ENCODE results near the gene CXCR3. TPM values are rescaled to one million over a fixed set of nuclear protein-coding genes. Genes with fewer than 3 reads are reported as not detected.
"Not testable (repeated sequence)": the region's sequence is repeated elsewhere in the genome, so short reads cannot be mapped to it uniquely, and the experiment has no call there.

CXCR3 gene
- polyA plus RNA-seq (2013, experiment 1 of 2; ENCODE audit: insufficient read length), result not detected
- not detected for polyA plus RNA-seq (2013, experiment 2 of 2; ENCODE audit: insufficient read length)

DNA sequence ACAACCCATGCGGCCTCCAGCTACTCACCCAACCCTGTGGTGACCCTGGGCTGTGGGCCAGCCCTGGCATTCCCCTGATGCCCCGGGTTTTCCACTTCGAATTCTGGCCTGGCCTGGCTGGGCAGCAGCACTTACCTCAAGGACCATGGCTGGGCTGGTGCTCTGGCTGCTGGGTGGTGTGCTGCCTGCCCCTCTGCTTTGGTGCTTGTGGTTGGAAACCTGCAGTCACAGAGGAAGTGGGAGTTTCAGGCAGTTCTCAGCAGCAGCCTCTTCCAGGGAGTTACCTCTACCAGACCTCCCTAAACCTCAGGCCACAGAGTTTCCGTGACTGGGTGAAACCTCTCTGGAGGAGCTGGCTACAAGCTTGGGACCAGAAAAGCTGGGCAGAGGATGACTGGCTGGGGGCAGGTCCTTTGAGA lies at the start of gene CXCR3:
CXCR3 (minus strand) TSS at position 209 of the 419 bp plus-strand sequence; CDS start at position 147, 62 bp downstream.
- DNase-seq, result no peak

GRCh38 chrX:71667328-71668247 lies 49.3 kb upstream of the CXCR3 start, which contains the start of gene LOC101059915:
LOC101059915 (plus strand) TSS chrX:71667546.
- DNase-seq, result no peak

DNA sequence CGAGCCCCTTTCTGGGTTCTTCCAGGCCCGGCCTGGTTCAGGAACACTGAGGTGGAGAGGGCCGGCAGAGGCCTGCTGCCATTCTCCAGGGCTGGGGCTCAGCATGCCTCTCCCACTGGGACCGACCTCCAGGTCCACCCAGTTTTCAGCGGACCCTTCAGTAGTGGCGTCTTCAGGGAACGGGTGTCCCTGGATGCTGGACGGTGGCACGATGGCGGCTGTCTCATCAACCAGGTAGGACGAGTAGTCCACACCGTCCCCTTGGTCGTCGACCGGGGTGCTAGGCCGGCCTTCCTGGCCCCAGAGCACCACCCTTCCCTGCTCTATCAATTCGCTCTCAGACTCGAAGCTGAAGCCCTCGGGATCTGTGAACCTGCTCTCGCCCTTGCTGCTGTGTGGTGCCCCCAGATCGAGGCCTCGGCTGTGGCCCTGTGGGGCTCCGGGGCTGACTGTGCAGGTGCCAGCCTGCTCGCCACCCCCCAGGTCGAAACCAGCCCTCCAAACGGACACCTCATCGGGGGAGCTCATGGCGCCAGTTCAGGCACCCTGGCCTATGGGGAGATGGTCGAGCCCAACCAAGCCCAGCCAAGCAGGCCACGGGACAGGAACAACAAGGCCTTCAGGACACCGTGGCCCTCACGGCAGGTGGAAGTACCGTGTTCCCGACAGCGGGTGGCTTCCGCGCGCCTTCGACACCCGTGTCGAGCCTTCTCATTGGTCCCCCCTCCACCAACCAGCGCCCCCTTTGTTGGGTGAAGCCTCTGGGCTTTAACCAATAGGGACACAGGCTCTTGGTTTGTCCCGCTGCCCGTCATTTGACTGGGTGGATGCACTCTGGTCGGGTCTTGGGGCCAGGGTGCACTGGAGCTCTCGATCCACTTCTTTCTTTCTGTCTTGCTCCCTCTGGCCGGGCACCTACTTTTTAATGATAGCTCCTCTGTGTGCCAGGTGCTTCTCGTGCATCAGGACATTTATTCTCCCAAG lies 48.2 kb upstream of the CXCR3 start:
- DNase-seq, result no peak

DNA sequence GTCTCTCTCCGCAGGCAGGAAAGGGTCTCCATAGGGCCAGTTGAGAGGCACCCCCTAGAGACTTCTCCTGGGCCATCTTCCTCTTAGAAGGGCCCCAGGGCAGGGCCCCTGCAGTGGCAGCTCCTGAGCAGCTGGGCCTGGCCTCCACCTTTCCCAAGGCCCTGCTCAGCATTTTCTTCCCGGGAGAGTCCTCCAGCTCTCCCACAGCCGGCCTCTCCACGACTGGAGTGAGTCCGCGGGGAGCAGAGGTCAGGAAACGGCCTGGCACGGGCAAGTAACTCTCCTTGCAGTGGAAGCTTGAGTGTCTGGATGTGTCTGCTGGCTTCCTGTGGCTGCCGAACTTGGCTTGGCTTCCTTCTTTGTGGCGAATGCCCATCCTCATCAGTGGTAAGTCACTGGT lies 47.4 kb upstream of the CXCR3 start:
- DNase-seq, result no peak

- no peak for DNase-seq
Observed at GRCh38 chrX:71664889-71665491, 46.7 kb upstream of the CXCR3 start.

- not testable (repeated sequence) for DNase-seq
Observed at GRCh38 chrX:71664202-71664601, 45.9 kb upstream of the CXCR3 start.

GRCh38 chrX:71663238-71663637 lies 44.9 kb upstream of the CXCR3 start:
- DNase-seq, result not testable (repeated sequence)

DNA sequence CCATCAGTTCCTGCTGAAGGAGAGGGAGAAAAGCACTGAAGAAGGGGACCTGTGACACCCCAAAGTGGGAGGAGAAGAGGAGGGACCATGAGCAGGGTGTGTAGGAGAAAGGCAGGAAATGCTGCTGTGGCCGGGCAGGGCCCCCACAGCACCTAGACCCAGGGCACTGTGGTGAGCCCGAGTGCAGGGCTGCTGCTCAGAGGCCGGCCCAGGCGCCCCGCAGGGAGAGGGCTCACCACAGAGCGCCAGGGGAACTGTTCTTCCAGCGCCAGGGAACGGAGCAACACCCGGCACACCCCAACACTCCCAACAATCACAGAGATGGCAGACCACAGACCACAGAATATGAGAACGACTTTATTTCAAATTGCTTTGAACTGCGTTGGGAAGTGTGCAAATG lies 44.3 kb upstream of the CXCR3 start:
- DNase-seq, result not testable (repeated sequence)

- no peak for DNase-seq
Observed at GRCh38 chrX:71661919-71662318, 43.6 kb upstream of the CXCR3 start.

- DNase-seq, result no peak
Observed at GRCh38 chrX:71660562-71661416, 42.5 kb upstream of the CXCR3 start.

- DNase-seq, result no peak
Observed at GRCh38 chrX:71659959-71660358, 41.6 kb upstream of the CXCR3 start.

DNA sequence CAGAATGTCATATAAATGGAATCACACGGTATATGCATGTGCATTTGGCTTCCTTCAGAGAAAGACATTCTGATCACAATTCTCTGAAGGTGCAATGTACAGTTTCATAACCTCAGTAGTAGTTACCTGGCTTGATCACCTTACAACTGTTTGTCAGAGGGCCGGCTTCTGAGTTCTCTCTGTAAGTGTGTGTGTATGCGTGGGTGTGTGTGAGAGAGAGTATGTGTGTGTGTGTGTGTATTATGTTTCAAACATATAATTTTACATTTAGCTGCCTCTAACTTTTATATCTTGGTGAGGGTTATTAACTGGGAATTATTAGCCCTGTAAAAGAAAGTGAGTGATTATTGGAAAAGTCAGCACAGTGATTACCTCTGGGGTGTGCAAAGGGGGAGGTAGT lies 41.0 kb upstream of the CXCR3 start:
- DNase-seq, result no peak

- DNase-seq, result no peak
Observed at GRCh38 chrX:71657267-71657666, 39.0 kb upstream of the CXCR3 start.

DNA sequence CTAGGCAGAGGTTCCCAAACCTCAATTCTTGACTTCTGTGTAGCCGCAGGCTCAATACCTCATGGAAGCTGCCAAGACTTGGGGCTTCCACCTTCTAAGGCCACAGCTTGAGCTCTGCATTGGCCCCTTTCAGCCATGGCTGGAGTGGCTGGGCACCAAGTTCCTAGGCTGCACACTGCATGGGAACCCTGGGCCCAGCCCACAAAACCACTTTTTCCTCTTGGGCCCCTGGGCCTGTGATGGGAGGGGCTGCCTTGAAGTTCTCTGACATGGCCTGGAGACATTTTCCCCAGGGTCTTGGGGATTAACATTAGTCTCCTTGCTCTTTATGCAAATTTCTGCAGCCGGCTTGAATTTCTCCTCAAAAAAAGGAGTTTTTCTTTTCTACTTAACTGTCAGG lies 35.0 kb upstream of the CXCR3 start:
- no peak for DNase-seq

DNA sequence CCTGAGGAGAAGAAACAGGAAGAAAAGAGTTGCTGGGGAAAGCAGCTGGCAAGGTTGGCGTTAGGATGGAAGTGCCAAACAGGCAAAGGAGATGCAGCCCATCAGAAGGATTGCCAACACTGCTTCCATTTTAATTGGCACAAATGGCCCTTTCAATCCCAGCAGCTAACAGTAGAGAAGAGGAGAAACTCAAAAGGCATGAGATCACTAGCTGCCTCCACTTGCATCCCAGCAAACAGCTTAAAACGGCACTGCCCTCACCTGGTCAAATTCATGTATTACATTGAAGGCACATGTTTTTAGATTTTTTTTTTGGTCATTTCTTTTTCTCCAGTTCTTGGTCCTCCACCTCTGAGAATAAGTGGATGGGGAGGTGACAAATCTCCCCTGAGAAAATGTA lies 34.1 kb upstream of the CXCR3 start:
- DNase-seq, result peak; percentile 46

DNA sequence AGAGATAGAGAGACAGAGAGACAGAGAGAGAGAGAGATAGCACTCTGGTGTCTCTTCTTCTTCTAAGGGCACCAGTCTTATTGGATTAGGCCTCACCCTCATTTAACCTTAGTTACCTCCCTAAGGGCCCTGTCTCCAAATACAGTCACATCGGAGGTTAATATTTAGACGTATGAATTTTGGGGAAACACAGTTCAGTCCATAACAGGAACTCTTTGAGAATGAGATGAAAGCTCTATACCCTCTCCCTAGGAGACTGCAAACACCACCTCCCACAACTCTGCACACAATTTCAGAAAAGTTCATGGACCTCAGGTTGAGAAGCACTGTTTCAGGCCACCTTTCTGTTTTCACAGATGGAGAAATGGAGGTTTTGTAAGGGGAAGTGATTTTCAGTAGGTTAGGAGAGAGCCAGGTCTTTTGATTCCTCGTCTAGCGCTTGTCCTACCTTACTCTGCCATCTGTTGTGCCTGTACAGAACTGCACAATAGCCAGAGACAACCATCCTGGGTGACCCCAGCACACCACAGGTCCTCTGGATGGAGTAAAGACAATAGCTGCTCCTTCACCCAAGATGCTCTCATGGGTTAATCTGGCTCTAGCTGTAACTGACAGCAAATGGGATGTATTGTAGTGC lies 32.1 kb upstream of the CXCR3 start:
- no peak for DNase-seq

DNA sequence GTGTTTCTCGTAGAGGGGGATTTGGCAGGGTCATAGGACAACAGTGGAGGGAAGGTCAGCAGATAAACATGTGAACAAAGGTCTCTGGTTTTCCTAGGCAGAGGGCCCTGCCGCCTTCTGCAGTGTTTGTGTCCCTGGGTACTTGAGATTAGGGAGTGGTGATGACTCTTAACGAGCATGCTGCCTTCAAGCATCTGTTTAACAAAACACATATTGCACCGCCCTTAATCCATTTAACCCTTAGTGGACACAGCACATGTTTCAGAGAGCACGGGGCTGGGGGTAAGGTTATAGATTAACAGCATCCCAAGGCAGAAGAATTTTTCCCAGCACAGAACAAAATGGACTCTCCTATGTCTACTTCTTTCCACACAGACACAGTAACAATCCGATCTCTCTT lies 26.1 kb upstream of the CXCR3 start:
- not testable (repeated sequence) for DNase-seq

GRCh38 chrX:71640002-71640401 lies 21.7 kb upstream of the CXCR3 start:
- DNase-seq, result no peak

DNA sequence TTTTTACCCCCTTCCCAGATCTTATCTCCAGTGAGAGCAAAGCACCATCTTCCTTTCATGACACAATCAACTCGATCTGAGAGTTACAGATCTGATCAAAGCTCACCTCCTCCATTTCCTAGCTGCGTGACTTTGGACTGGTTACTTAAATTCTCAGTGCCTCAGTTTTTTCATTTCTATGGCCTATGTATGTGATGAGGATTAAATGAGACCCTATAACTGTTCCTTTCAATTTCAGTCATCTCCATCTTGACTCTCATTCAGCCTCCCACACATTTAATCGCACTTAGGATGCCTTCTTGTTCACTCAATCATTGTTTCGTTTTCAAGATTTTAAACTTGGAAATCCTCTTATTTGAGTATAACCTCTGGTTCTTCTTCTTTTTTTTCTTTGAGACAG lies 20.1 kb upstream of the CXCR3 start:
- no peak for DNase-seq

DNA sequence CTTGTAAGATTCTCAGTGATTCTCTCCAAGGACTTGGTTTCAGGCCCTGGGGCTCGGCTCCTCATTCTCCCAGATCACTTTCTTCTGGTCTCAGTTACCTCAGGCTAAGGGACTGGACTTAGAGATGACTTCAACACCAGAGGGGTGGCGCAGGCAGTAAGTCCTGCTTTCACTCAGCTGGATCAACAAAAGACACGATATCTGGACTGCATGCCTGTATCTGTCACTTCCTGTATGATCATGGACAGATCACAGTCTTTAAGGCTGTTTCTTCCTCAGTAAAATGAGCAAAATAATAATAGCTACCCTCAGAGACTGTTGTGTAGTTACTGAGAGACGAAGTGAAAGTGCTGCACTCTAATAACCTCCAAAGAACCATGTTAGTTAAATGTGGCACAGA lies 19.5 kb upstream of the CXCR3 start:
- DNase-seq, result peak; percentile 22

DNA sequence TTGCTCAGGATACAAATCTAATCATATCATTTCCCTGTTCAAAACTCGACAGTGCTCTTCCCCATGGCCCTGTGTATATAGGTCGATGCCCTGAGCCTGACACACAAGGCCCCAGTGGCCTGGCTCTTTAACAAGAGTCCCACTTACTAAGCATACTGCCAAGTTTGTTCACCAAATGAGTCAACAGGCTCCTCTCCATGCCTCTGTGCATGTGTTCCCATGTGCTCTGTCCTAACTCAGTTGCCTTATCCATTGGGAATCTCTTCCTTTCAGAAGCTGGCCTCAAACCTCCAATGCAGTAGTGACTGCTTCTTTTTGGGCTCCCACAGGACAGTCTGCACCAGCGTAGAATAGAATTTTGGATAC lies 18.9 kb upstream of the CXCR3 start:
- DNase-seq, result peak; percentile 13
